H1 (cell line): Measurements from ENCODE around the gene CFAP221. TPM values are rescaled to one million over a fixed set of nuclear protein-coding genes. Genes with fewer than 3 reads are reported as not detected.

Source experiments
- KDM1A ChIP-seq: fragments of 200-600, 300-600 bp; sonication (generic); IDR thresholded peaks from 2 replicates; pipeline ENCODE4 v1.7.1; 2016; ENCODE audit warnings: mild to moderate bottlenecking, low read length, borderline replicate concordance
- MAFK ChIP-seq: IDR thresholded peaks from 2 replicates; pipeline ENCODE4 v1.6.1; 2012; ENCODE audit warnings: low read depth, mild to moderate bottlenecking, improper control_type of control experiment, low read length
- NANOG ChIP-seq: IDR thresholded peaks from 2 replicates; pipeline ENCODE4 v1.6.1; 2011; ENCODE audit warnings: low read length, low read depth, mild to moderate bottlenecking, inconsistent platforms; ENCODE audit not compliant: insufficient read depth, poor library complexity, severe bottlenecking
- RFX5 ChIP-seq: IDR thresholded peaks from 2 replicates; pipeline ENCODE4 v1.6.1; 2011; ENCODE audit warnings: low read depth, low read length, improper control_type of control experiment, borderline replicate concordance
- YY1 ChIP-seq: IDR thresholded peaks from 2 replicates; pipeline ENCODE4 v1.6.1; 2011; ENCODE audit warnings: low read depth, mild to moderate bottlenecking, low read length
- polyA plus RNA-seq, 7 experiments: library from polyadenylated mRNA; depleted of rRNA in 3 of 7; stranded (reverse) in 5 of 7; unstranded in 2 of 7; fragments of >200 nt in 5 of 7; fragments of 200-250 nt in 2 of 7; gene quantifications; 1 replicate in 5 of 7; 2 replicates in 1 of 7; 4 replicates in 1 of 7; pipeline versions ENCODE4 v1.2.1 to v1.2.3, GENCODE V29; 2011 to 2013; ENCODE audit warnings: missing spikeins in 2 of 7, mixed read lengths in 2 of 7
- total RNA-seq: library from RNA; stranded (reverse); fragmentation: NEBNext Ultra II Directional; extraction: Animal tissue kit (Norgen Biotek cat#: 25700); gene quantifications from 2 replicates; pipeline ENCODE4 v1.2.1, GENCODE V29; 2021
- TF ChIP-seq, protein P1 (sequence below): IDR thresholded peaks from 2 replicates; pipeline ENCODE4 v1.6.1; 2012; ENCODE audit warnings: inconsistent platforms

Gene CFAP221
- total and polyA plus RNA-seq, 2 of the 8 experiments (the other 6 are each of a cell fraction or from before 2014, with no cell fraction given), result 0.14 to 0.71 TPM

- TF ChIP-seq, protein P1, sequence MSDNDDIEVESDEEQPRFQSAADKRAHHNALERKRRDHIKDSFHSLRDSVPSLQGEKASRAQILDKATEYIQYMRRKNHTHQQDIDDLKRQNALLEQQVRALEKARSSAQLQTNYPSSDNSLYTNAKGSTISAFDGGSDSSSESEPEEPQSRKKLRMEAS, result no peak
- TF ChIP-seq MAFK (no peak), KDM1A (no peak), NANOG (no peak), RFX5 (no peak), YY1 (no peak)
Observed at GRCh38 chr2:119678021-119678656, 133.9 kb downstream of the CFAP221 start (continued).
